GM18858 (cell line): Measurements from ENCODE around the gene RXRA.

Experiments used
- ATAC-seq: cut with Tn5 transposase; IDR thresholded peaks from one replicate; pipeline ENCODE4 v1.9.1; 2021; ENCODE audit not compliant: unreplicated experiment

The RXRA gene

GRCh38 chr9:134460206-134460605 is 134.0 kb downstream of the RXRA start:
- no peak for ATAC-seq

DNA sequence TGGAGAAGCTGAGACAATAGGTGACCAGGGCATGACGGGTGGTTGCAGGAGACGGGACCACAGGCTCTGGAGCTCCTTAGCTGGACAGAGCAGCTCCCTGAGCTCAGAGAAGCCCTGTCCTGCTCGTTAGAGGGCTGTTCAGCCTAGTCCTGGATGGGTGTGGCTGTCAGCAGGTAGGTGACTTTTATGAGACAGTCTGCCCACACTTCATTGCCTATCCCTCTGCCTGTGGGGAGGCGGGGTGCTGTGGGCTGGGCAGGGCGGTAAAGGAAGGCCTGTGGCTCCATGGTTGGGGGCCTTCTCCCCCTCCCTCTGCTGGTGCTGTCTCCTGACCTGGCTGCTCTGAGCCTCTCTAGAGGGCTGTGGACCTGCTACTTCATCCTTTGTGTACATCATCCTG is 134.6 kb downstream of the RXRA start:
- ATAC-seq: no peak

- no peak for ATAC-seq
Observed at GRCh38 chr9:134461426-134461982, 135.2 kb downstream of the RXRA start.

GRCh38 chr9:134462318-134462717 is 136.1 kb downstream of the RXRA start:
- no peak for ATAC-seq

DNA sequence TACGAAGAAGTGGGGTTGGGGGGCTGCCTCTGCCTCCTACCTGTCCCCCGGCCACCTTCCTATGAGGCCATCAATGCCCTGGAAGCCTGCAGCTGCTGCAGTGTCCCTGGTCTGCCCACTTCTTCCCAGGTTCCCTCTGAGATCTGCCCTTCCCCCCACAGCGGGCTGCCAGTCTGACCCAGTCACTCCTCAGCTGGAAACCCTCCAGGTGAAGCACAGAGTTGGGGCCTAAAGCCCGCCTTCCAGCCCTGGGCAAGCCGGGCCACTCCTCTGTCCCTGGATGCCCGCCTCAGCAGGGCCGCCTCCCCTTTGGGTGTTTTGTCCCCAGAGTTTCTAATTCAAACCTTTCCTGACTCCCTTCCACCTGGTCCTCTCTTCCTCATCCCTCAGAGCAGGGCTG is 137.0 kb downstream of the RXRA start:
- no peak for ATAC-seq

- no peak for ATAC-seq
Observed at GRCh38 chr9:134466869-134467616, 140.8 kb downstream of the RXRA start.

DNA sequence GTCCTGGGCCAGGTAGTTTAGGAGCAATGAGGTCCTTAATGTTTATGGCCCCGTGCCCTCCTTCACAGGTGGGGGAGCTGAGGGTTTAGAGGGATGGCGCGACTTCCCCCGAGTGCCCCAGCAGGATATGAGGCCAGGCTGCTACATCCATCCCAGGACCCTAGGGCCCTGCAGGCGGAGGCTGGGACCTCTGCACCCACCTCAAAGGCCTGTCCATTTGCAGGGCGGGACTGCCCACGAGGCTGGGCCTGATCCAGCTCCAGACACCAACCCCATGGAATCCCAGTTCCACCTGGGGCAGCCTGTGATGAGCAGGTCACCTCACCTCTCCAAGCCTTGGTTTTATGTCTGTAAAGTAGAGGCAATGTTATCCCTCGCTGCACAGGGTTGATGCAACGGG is 142.1 kb downstream of the RXRA start:
- ATAC-seq: no peak

DNA sequence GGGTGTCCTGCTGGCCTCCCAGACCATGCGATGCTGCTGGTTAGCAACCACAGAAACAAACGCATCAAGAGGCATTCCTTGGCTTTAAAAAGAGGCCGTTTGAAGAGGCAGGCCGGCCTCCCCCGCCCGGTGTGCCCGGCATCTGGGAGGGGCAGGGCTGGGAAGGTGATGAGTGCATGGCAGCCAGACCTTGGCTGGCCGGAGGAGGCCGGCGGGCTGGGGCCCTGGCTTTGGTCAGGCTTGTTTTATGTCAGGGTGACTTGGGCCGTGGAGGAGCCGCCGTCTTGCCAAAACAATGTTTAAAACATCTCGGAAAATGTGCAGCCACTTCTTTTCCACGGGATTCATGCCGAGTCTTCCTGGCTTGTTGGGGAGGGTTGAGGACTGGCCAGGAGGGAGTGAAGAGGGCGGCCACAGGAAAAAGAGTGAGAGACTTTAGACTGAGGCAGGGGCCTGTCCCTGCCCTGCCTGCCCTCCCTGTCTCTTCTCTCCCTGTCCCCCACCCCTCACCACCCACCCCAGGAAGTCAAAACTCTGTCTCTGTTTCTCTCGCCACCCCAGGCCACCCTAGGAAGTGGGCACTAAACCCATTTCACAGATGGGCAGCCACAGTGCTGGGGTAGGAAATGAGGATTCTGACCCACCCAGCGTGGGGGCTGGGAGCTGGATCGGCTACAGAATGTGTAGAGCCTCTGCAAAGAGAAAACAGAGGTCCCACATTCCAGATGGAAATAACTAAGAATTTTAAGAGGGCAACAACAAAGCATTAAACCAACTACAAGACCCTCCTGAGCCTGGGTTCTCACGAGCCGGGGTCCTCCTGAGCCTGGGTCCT is 143.0 kb downstream of the RXRA start:
- no peak for ATAC-seq

- ATAC-seq: no peak
Observed at GRCh38 chr9:134472256-134472655, 146.0 kb downstream of the RXRA start.

DNA sequence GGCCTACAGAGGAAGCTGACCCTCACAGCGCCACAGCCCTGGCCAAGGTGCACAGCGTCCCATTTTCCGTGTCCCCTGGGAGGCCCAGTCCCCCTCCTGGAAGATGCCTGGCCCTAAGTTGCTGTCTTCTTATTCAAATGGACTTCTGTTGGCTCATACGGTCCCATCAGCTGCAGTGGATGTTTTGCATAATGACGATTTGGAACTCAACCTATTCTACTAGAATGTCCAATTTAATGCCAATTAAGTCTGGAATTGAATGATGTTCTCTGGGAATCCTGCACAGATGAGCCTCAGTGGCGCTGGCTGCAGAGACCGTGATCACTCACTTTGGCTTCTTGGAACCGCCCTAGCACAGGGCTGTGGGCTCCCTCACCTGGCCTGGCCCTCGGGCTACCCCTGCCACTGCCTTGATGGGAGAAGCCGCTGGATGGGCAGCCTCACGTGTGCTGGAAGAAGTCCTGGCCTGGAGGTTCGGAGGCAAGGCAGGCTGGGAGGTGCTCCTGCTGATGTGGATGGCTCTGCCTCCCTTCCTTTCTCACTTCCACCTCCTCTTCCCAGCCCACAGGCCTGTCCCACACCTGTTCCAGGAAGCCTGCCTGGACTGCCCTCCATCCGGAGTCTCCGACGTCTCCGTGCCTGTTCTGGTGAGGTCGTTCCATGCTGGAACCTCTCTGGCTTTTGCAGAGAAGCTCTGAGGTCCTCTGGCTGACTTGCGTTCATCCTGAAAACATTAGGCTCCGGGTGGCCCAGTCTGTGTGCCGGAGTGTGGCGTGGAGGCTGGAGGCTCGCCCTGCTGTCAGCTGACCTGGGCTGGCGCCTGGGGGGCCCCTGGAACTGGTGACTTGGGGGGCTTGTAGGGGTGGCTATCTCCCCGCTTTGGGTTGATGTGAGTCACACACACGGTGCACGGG is 147.1 kb downstream of the RXRA start:
- no peak for ATAC-seq

DNA sequence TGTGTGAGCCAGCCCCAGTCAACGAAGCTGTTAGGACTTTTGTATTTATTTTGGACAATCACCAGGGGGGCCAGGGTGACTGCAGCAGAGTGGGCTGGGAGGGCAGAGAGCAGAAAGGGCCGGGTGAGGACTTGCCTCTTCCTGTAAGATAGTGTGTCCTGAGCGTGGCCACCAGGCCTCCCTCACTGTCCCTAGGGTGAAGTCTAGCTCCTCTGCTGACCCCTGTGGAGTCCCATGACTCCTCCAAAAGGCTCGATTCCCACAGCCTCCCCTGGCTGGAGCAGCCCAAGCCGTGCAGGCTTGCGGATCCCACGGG is 147.8 kb downstream of the RXRA start:
- no peak for ATAC-seq

DNA sequence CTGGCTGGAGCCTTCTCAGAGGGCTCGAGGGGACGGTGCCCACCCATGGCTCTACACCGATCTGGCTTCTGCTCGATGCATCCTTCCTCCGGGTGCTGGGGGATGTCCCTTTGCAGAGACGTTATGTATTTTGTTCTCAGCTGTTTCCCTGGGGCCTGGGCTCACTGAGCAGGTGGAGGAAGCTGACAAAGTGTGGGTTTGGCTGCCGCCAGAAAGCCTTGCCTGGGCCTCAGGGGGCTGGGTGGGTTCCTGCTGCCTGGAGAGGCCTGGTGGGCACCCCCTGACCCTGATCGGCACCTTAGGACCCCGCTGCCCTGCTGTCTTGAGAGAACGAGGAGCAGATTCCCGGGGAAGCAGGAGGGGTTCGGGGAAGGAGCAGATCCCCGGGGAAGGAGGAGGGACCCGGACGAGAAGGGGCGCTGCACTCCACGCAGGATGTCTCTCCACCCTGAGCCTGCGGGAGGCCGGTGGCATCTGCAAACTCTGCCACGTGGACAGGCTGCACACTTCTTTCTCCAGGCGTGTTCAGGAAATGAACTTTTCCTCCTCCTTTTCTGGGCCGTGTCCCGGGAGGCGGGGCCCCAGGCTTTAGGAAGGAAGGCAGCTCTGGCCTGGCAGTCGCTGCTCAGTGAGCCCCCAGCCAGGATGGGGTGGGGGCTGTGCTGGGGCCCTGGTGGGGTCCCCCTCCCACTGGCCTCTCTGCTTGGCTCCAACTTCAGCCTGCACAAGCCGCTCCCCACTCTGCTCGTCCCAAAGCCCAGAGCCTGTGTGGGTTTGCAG is 148.9 kb downstream of the RXRA start:
- no peak for ATAC-seq

- no peak for ATAC-seq
Observed at GRCh38 chr9:134476272-134476941, 150.2 kb downstream of the RXRA start.

DNA sequence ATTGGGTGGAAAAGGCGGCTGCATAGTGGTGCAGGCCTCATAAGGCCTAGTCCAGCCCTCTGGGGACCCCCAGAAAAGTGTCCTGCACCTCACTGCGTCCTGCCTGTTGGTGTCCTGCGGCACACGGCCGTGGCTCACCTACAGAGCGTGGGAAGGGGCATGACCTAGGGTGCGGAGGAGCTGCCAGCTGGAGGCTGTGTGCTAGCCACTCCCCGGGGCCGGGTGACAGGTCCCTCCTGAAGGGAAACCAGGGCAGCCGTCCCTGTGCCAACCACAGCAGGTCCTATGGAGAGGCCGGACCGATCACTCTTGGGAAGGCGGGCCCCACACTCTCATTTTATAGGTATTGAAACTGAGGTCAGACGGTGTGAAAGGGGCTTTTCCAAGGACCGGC is 150.7 kb downstream of the RXRA start:
- no peak for ATAC-seq

GRCh38 chr9:134477342-134477925 is 151.2 kb downstream of the RXRA start:
- no peak for ATAC-seq

GRCh38 chr9:134477927-134478326 is 151.7 kb downstream of the RXRA start:
- no peak for ATAC-seq

- ATAC-seq: no peak
Observed at GRCh38 chr9:134481762-134482161, 155.5 kb downstream of the RXRA start.

DNA sequence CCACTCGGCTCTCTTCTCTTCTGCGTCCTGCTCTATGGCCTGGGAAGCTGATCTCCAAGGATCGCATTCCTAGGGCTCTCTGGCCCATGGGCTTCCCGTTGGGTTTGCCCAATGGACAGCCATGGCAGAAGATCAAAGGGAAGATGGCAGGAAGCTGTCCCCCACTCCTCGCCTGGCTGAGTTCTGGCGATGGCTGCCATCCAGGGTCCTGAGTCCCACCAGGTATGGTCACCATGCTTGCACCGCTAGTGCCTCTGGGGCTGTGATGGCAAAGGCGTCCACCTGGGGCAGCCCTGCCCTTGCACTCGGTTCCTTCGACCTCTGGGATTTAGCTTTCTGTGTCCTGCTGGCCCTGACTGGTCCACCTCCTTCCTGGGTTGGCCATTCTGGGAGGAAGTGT is 156.0 kb downstream of the RXRA start:
- no peak for ATAC-seq

DNA sequence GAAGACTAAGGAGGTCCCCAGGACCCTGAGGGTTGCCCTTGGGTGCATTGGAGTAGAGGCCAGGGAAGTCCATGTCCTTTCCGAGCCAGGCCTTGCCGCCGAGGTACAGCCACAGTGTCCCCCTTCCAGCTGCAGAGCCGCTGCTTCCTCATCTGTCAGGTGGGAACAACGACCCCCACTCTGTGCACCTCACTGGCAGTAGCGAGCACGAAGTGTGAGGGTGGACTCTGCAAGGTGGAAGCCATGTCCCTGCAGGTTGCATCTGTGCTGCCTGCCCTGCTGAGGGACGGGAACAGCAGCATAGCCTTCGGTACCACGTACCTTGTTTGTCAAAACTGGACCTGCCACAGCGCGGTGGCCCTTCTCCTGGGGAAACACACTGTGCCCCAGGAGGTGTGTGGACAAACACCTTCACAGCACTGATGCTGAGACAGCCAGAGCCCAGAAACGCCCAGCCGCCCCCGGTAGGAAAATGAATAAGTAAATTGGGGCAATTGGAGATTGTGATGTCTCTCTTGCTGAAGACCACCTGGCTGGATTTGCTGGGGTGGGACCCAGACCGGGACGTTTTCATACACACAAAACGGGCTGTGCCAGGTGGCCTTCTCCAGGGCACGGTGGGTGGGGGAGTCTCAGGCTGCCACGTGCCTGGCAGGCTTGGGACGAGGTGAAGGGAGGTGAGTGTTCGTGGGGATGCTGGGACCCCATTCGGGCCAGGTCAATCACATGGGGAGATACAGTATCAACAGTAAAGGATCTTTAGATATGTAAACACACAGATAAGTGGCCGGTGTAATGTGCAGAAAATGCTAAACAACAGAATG is 157.3 kb downstream of the RXRA start:
- ATAC-seq: no peak
